Thyroid gland (tissue), 4 donors: ENCODE data around the gene ANXA7. TPM values are rescaled to one million over a fixed set of nuclear protein-coding genes. Genes with fewer than 3 reads are reported as not detected.

ENCODE experiments used
- DNase-seq, 2 donors: peaks; one replicate each; pipeline ENCODE4 v3.0.0-alpha.2; 2019
- H3K27ac ChIP-seq, 3 donors: fragments of 200-600 bp; sonication (generic); 1 replicate in 2 of 3; 2 replicates in 1 of 3; pipeline ENCODE4 v1.5.1; 2016 to 2019; ENCODE audit warnings: mild to moderate bottlenecking in 1 of 3, moderate library complexity in 1 of 3
- H3K27me3 ChIP-seq: fragments of 200-600 bp; sonication (generic); one replicate; pipeline ENCODE4 v1.5.1; 2019
- H3K36me3 ChIP-seq, 2 donors: fragments of 200-600 bp; sonication (generic); one replicate each; pipeline ENCODE4 v1.5.1; 2016 to 2019
- H3K4me1 ChIP-seq, 2 donors: fragments of 200-600 bp; sonication (generic); one replicate each; pipeline ENCODE4 v1.5.1; 2017 to 2019
- H3K4me3 ChIP-seq, 3 donors: fragments of 200-600 bp; sonication (generic); replicated peaks in 1 of 3; 1 replicate in 2 of 3; 2 replicates in 1 of 3; pipeline ENCODE4 v1.5.1; 2016; ENCODE audit warnings: mild to moderate bottlenecking in 1 of 3
- H3K9me3 ChIP-seq: fragments of 200-600 bp; sonication (generic); one replicate; pipeline ENCODE4 v1.5.1; 2017
- CTCF ChIP-seq, 6 experiments: fragments of 200-600 bp in 3 of 6; fragments of 450-650 bp in 3 of 6; sonication (generic) in 3 of 6; IDR thresholded peaks; one replicate each; pipeline ENCODE4 v1.5.1; 2016 to 2019; ENCODE audit warnings: antibody characterized with exemption in 6 of 6, mild to moderate bottlenecking in 2 of 6, inconsistent platforms in 1 of 6, moderate library complexity in 1 of 6
- POLR2A ChIP-seq, 2 donors: fragments of 450-650 bp; IDR thresholded peaks; one replicate each; pipeline ENCODE4 v1.6.1; 2017; ENCODE audit warnings: antibody characterized with exemption in 2 of 2, mild to moderate bottlenecking in 2 of 2, moderate library complexity in 1 of 2
- WGBS, 2 donors: methylation state at CpG; one replicate each; pipeline ENCODE4 v1.1.5; 2017; 5-methylcytosine and 5-hydroxymethylcytosine counted together
- intact Hi-C: fragments of 100-400 bp; cut with DNase I; formaldehyde crosslinking; loops from one replicate; pipeline ENCODE4 v1.15.1; 2023
- total RNA-seq, 4 donors: library from RNA; depleted of rRNA; stranded (reverse); fragments of >200 nt; gene quantifications; one replicate each; pipeline ENCODE4 v1.2.3, GENCODE V29; 2016

Gene ANXA7
- total RNA-seq, 4 donors from 2014 or later, result 128 to 222 (median 167) TPM

- no peak for DNase-seq
- no peak overlapping the region for H3K4me3 ChIP-seq
- intact Hi-C loops, result no loop called here
Observed at GRCh38 chr10:73364964-73365363, 48.9 kb downstream of the ANXA7 start.

GRCh38 chr10:73359492-73359891 is 54.4 kb downstream of the ANXA7 start:
- H3K4me3 ChIP-seq, result no peak overlapping the region
- H3K27me3 ChIP-seq, result no peaks in the 10 kb centered on the region
- TF ChIP-seq CTCF (IDR thresholded peaks at IDR 0.05) (no peak), POLR2A (IDR thresholded peaks at IDR 0.05) (no peak)
- H3K9me3 ChIP-seq, result no peaks in the 10 kb centered on the region
- 71 to 79% methylated on average over 8 of the region's 8 CpGs for WGBS, 2 donors
- H3K36me3 ChIP-seq, result no peaks in the 10 kb centered on the region
- H3K27ac ChIP-seq, result no peak overlapping the region
- intact Hi-C loops, result no loop called here
- peaks cover 0 to 6% of the 10 kb centered on the region in 2 donors for H3K4me1 ChIP-seq
- DNase-seq, result no peak

More at GRCh38 chr10:73364964-73365363, 48.9 kb downstream of the ANXA7 start:
- Histone ChIP-seq H3K27ac (no peak overlapping the region), H3K36me3 (peaks cover 0 to 7% of the 10 kb centered on the region in 2 donors), H3K4me1 (no peaks in the 10 kb centered on the region), H3K27me3 (no peaks in the 10 kb centered on the region), H3K9me3 (no peaks in the 10 kb centered on the region)
- no peak for TF ChIP-seq CTCF (IDR thresholded peaks at IDR 0.05)
- no peak for TF ChIP-seq POLR2A (IDR thresholded peaks at IDR 0.05)
- WGBS, 2 donors, result 95% methylated on average over 3 of the region's 3 CpGs

- no peaks in the 10 kb centered on the region for H3K27me3 ChIP-seq
- DNase-seq, result peak; percentile 92 to 94
- TF ChIP-seq CTCF (IDR thresholded peaks at IDR 0.05) (no peak), POLR2A (IDR thresholded peaks at IDR 0.05) (peak in 1 of 2 donors; percentile 46)
- peak within 1 kb of the TSS; percentile 13 to 97 (median 53) for H3K4me3 ChIP-seq
- H3K27ac ChIP-seq, result peak within 1 kb of the TSS in 1 of 3 donors; percentile 1
- WGBS, 2 donors, result 1% methylated on average over 41 to 45 of the region's 45 CpGs
- no peaks in the 10 kb centered on the region for H3K9me3 ChIP-seq
- intact Hi-C loops, result no loop called here
- H3K4me1 ChIP-seq, result peaks cover 0 to 6% of the 10 kb centered on the region in 2 donors
- no peaks in the 10 kb centered on the region for H3K36me3 ChIP-seq
Observed at GRCh38 chr10:73358331-73359279, 55.3 kb downstream of the ANXA7 start, which contains the start of gene CFAP70. Gene CFAP70, minus strand, starts transcription at chr10:73358864. Its CDS starts 4,068 bp downstream, at chr10:73354796.

GRCh38 chr10:73357821-73358220 is 56.0 kb downstream of the ANXA7 start:
- Histone ChIP-seq H3K4me1 (peaks cover 0 to 6% of the 10 kb centered on the region in 2 donors), H3K4me3 (peak overlapping the region in 2 of 3 donors; percentile 53 to 97), H3K36me3 (no peaks in the 10 kb centered on the region), H3K9me3 (no peaks in the 10 kb centered on the region), H3K27me3 (no peaks in the 10 kb centered on the region), H3K27ac (no peak overlapping the region)
- TF ChIP-seq POLR2A (IDR thresholded peaks at IDR 0.05) (no peak), CTCF (IDR thresholded peaks at IDR 0.05) (no peak)
- DNase-seq, result no peak
- intact Hi-C loops, result no loop called here
- WGBS, 2 donors, result 38 to 46% methylated on average over 5 of the region's 5 CpGs

GRCh38 chr10:73357166-73357565 is 56.7 kb downstream of the ANXA7 start:
- 61 to 66% methylated on average over 4 of the region's 4 CpGs for WGBS, 2 donors
- Histone ChIP-seq H3K27ac (no peak overlapping the region), H3K9me3 (no peaks in the 10 kb centered on the region), H3K27me3 (no peaks in the 10 kb centered on the region), H3K36me3 (no peaks in the 10 kb centered on the region), H3K4me3 (no peak overlapping the region), H3K4me1 (peaks cover 0 to 6% of the 10 kb centered on the region in 2 donors)
- intact Hi-C loops, result no loop called here
- DNase-seq, result no peak
- TF ChIP-seq POLR2A (IDR thresholded peaks at IDR 0.05) (no peak), CTCF (IDR thresholded peaks at IDR 0.05) (no peak)
